ENCODE measurements around the gene CMIP.

Gene CMIP

GRCh38 chr16:81539009-81539758 lies 94.6 kb downstream of the CMIP start:
- no peak for DNase-seq

GRCh38 chr16:81539759-81540472 lies 95.3 kb downstream of the CMIP start:
- no peak for DNase-seq

GRCh38 chr16:81541314-81541713 lies 96.7 kb downstream of the CMIP start:
- DNase-seq = no peak

GRCh38 chr16:81542609-81543570 lies 98.3 kb downstream of the CMIP start:
- no peak for DNase-seq

GRCh38 chr16:81543571-81543970 lies 99.0 kb downstream of the CMIP start:
- no peak for DNase-seq

- DNase-seq = no peak
Observed at GRCh38 chr16:81544261-81544660, 99.7 kb downstream of the CMIP start.

GRCh38 chr16:81544700-81545271 lies 100.2 kb downstream of the CMIP start:
- no peak for DNase-seq

- DNase-seq = no peak
Observed at GRCh38 chr16:81545470-81546250, 101.1 kb downstream of the CMIP start.

GRCh38 chr16:81546781-81547180 lies 102.2 kb downstream of the CMIP start:
- DNase-seq = no peak

GRCh38 chr16:81547194-81547938 lies 102.8 kb downstream of the CMIP start:
- no peak for DNase-seq

GRCh38 chr16:81547939-81548216 lies 103.3 kb downstream of the CMIP start:
- DNase-seq = no peak

GRCh38 chr16:81548551-81548875 lies 103.9 kb downstream of the CMIP start:
- no peak for DNase-seq

- no peak for DNase-seq
Observed at GRCh38 chr16:81548876-81549546, 104.4 kb downstream of the CMIP start.

- no peak for DNase-seq
Observed at GRCh38 chr16:81549547-81550431, 105.2 kb downstream of the CMIP start.

- DNase-seq = no peak
Observed at GRCh38 chr16:81550432-81550808, 105.8 kb downstream of the CMIP start.

- DNase-seq = peak; percentile 78
Observed at GRCh38 chr16:81551151-81551808, 106.7 kb downstream of the CMIP start.

- DNase-seq = peak; percentile 38
Observed at GRCh38 chr16:81551821-81552304, 107.3 kb downstream of the CMIP start.

GRCh38 chr16:81552743-81553079 lies 108.1 kb downstream of the CMIP start:
- no peak for DNase-seq

- DNase-seq = peak; percentile 28
Observed at GRCh38 chr16:81553080-81553813, 108.6 kb downstream of the CMIP start.

Data from fibroblast of skin of right biceps (primary cell).